ENCODE results near the gene CBLB.
"Not testable (repeated sequence)": the region's sequence is repeated elsewhere in the genome, so short reads cannot be mapped to it uniquely, and the experiment has no call there.

The CBLB gene

GRCh38 chr3:105730801-105731354 lies 137.9 kb downstream of the CBLB start:
- DNase-seq (ENCODE audit: low read depth): no peak
- H3K4me3 ChIP-seq (ENCODE audit: low read depth, low read length): no peak overlapping the region
- TF ChIP-seq CTCF (IDR thresholded peaks at IDR 0.05; ENCODE audit: low read depth, low read length, missing control alignments): no peak

- DNase-seq (ENCODE audit: low read depth): no peak
- no peak overlapping the region for H3K4me3 ChIP-seq (ENCODE audit: low read depth, low read length)
- no peak for TF ChIP-seq CTCF (IDR thresholded peaks at IDR 0.05; ENCODE audit: low read depth, low read length, missing control alignments)
Measured at GRCh38 chr3:105729667-105730066, 139.1 kb downstream of the CBLB start.

GRCh38 chr3:105728771-105729312 lies 140.0 kb downstream of the CBLB start:
- H3K4me3 ChIP-seq (ENCODE audit: low read depth, low read length): no peak overlapping the region
- DNase-seq (ENCODE audit: low read depth): no peak
- no peak for TF ChIP-seq CTCF (IDR thresholded peaks at IDR 0.05; ENCODE audit: low read depth, low read length, missing control alignments)

- not testable (repeated sequence) for DNase-seq (ENCODE audit: low read depth)
Measured at GRCh38 chr3:105727036-105727435, 141.8 kb downstream of the CBLB start.

GRCh38 chr3:105722943-105723556 lies 145.8 kb downstream of the CBLB start:
- no peak overlapping the region for H3K4me3 ChIP-seq (ENCODE audit: low read depth, low read length)
- TF ChIP-seq CTCF (IDR thresholded peaks at IDR 0.05; ENCODE audit: low read depth, low read length, missing control alignments): no peak
- peak; percentile 40 for DNase-seq (ENCODE audit: low read depth)

More at GRCh38 chr3:105727036-105727435, 141.8 kb downstream of the CBLB start:
- not testable (repeated sequence) for H3K4me3 ChIP-seq (ENCODE audit: low read depth, low read length)

- TF ChIP-seq CTCF (IDR thresholded peaks at IDR 0.05; ENCODE audit: low read depth, low read length, missing control alignments): no peak
- H3K4me3 ChIP-seq (ENCODE audit: low read depth, low read length): no peak overlapping the region
- DNase-seq (ENCODE audit: low read depth): no peak
Measured at GRCh38 chr3:105719791-105720190, 149.0 kb downstream of the CBLB start.

GRCh38 chr3:105715372-105715771 lies 153.4 kb downstream of the CBLB start:
- no peak for TF ChIP-seq CTCF (IDR thresholded peaks at IDR 0.05; ENCODE audit: low read depth, low read length, missing control alignments)
- DNase-seq (ENCODE audit: low read depth): no peak
- H3K4me3 ChIP-seq (ENCODE audit: low read depth, low read length): no peak overlapping the region

All from GM12864 (cell line).